ENCODE data around the gene MAP2K5. TPM values are rescaled to one million over a fixed set of nuclear protein-coding genes. Genes with fewer than 3 reads are reported as not detected.

The MAP2K5 gene
- total RNA-seq, 1 donor from 2014 or later = 8.0 TPM

DNA sequence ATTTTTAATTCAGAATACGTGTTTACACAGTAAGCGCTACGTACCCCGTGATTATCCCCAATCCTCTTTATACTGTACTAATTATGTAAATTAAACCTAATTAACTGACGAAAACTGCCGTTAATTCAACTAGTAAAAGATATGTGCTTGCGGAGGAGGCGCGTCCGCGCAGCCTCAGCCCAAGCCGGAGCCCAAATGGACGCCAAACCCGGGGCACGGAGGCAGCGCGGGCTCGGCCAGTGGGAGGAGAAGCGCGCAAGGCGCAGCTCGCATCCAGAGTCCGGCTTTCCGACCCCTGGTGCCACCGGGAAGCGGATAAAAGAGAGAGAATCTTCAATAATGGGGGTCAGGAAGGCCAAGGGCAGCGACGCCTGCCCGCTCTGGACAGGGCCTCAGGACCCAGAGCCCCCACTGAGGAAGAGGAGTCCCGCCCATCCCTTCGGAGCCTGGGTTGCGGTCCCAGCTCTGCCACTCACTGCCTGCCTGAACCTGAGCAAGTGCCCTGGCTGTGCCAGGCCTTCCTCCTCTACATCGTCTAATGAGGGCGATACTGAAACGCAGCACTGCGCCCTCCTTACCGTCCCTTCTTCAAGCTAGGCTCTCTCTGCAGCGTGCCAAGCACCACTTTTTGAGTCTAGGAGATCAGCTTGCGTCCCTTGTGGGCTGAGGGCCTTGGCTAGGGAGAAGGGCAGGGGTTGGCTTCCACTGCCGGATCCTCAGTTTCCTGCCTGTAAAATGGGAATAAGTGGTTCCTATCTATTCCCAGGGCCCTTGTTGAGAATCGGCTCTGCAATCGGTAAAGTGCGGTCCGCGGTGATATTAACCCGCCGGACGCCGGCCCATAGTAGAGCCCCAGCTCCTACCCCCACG lies 277.9 kb downstream of the MAP2K5 start:
- Histone ChIP-seq H3K4me3 (ENCODE audit: low read depth, low read length) (no peak overlapping the region), H3K27me3 (ENCODE audit: control insufficient read depth, insufficient read depth, low read length) (peaks cover 80% of the 10 kb centered on the region), H3K36me3 (ENCODE audit: control insufficient read depth, insufficient read depth, low read length) (no peaks in the 10 kb centered on the region)
- no peak for DNase-seq (ENCODE audit: low read depth)
- TF ChIP-seq, protein P1, sequence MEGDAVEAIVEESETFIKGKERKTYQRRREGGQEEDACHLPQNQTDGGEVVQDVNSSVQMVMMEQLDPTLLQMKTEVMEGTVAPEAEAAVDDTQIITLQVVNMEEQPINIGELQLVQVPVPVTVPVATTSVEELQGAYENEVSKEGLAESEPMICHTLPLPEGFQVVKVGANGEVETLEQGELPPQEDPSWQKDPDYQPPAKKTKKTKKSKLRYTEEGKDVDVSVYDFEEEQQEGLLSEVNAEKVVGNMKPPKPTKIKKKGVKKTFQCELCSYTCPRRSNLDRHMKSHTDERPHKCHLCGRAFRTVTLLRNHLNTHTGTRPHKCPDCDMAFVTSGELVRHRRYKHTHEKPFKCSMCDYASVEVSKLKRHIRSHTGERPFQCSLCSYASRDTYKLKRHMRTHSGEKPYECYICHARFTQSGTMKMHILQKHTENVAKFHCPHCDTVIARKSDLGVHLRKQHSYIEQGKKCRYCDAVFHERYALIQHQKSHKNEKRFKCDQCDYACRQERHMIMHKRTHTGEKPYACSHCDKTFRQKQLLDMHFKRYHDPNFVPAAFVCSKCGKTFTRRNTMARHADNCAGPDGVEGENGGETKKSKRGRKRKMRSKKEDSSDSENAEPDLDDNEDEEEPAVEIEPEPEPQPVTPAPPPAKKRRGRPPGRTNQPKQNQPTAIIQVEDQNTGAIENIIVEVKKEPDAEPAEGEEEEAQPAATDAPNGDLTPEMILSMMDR (IDR thresholded peaks at IDR 0.05; ENCODE audit: insufficient read depth, low read length, poor library complexity, severe bottlenecking) = no peak

GRCh38 chr15:67820992-67821783 lies 278.7 kb downstream of the MAP2K5 start:
- TF ChIP-seq, protein P1 (IDR thresholded peaks at IDR 0.05; ENCODE audit: insufficient read depth, low read length, poor library complexity, severe bottlenecking) = no peak
- no peaks in the 10 kb centered on the region for H3K36me3 ChIP-seq (ENCODE audit: control insufficient read depth, insufficient read depth, low read length)
- DNase-seq (ENCODE audit: low read depth) = no peak
- peaks cover 86% of the 10 kb centered on the region for H3K27me3 ChIP-seq (ENCODE audit: control insufficient read depth, insufficient read depth, low read length)
- H3K4me3 ChIP-seq (ENCODE audit: low read depth, low read length) = no peak overlapping the region

GRCh38 chr15:67821784-67822440 lies 279.4 kb downstream of the MAP2K5 start:
- Histone ChIP-seq H3K27me3 (ENCODE audit: control insufficient read depth, insufficient read depth, low read length) (peaks cover 94% of the 10 kb centered on the region), H3K36me3 (ENCODE audit: control insufficient read depth, insufficient read depth, low read length) (no peaks in the 10 kb centered on the region), H3K4me3 (ENCODE audit: low read depth, low read length) (no peak overlapping the region)
- no peak for DNase-seq (ENCODE audit: low read depth)
- TF ChIP-seq, protein P1 (IDR thresholded peaks at IDR 0.05; ENCODE audit: insufficient read depth, low read length, poor library complexity, severe bottlenecking) = no peak

- no peak for DNase-seq (ENCODE audit: low read depth)
- TF ChIP-seq, protein P1 (IDR thresholded peaks at IDR 0.05; ENCODE audit: insufficient read depth, low read length, poor library complexity, severe bottlenecking) = no peak
- Histone ChIP-seq H3K27me3 (ENCODE audit: control insufficient read depth, insufficient read depth, low read length) (peaks cover 95% of the 10 kb centered on the region), H3K36me3 (ENCODE audit: control insufficient read depth, insufficient read depth, low read length) (no peaks in the 10 kb centered on the region), H3K4me3 (ENCODE audit: low read depth, low read length) (no peak overlapping the region)
These were observed 280.2 kb downstream of the MAP2K5 start for GRCh38 chr15:67822537-67823313.

Measured in kidney epithelial cell (primary cell).